CD4-positive, alpha-beta T cell treated with Interleukin-15 for 4 hours (primary cell): ENCODE results near the gene ASB7.
"Not testable (repeated sequence)": the region's sequence is repeated elsewhere in the genome, so short reads cannot be mapped to it uniquely, and the experiment has no call there.

Experiments used
- DNase-seq: peaks from one replicate; pipeline ENCODE4 v3.0.0-alpha.2; 2020; ENCODE audit warnings: low spot score

The ASB7 gene

DNA sequence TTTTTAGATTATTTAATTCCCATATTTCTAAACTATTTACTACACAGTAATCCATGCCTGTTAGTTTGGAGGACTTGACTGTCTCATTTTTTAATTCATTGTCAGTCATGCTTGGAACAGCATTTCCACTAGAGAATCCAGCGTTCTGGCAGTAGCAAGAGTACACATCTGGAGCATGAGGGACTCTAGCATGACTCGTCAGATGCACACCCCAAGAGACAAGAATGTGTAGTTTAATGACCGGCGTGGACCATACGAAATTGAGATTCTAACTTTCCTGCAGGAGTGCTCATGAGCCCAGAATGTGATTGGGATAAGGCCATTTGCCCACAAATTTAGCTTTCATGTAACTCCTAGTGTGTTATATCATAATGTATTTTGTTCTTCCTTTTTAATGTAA is 48.9 kb downstream of the ASB7 start:
- DNase-seq, result no peak

DNA sequence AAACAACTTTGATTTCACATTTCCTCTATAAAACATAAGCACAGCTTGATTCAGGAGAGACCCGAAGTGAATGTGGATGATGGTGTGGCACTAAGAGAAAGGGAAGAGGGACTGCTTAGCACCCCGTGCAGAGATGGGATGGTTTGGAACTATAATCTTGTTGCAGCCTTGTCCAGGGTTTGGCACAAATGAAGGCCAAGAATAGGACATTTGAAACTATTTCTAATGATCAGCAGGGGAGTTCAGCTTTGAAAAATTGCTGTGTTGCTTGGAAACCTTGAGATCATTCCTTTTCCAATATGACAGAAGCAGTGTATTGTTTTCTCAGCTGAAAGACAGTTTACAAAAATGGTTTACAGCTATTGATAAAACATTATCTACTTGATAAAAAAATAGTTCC is 49.7 kb downstream of the ASB7 start:
- no peak for DNase-seq

DNA sequence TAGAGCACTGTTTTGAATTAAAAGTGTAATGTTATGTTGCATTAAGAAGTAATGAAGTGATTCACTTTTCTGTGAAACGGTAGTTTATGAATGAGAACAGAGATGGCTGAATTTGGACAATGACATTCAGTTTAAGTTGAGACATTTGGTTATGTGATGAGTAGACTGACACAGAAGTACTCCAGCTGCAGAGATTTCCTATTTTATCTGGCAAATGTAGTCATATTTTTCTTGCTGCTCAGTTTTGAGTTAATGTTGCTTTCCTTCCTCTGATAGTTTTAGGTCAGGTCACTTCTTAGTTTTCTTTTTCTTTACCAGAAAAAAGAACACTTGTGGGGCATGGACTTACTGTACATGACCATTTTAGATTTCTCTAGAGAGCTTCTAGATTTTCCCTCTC is 51.2 kb downstream of the ASB7 start:
- no peak for DNase-seq

DNA sequence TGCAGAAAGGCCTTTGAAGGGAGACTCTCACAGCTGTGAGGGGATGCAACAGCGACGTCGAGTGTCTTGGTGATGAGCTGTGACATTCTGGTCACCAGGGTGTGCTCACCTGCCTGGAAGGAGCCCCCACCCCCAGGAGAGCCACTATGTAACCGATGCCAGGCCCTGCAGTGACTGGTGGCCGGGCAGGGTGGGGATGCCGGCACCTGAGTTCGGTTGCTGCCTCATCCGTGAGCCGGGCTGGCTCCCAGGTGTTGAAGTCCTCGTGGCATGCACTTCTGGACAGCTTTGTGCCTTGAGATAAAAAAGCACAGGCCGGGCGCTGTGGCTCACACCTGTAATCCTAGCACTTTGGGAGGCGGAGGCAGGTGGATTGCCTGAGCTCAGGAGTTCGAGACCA is 56.5 kb downstream of the ASB7 start:
- DNase-seq, result no peak

DNA sequence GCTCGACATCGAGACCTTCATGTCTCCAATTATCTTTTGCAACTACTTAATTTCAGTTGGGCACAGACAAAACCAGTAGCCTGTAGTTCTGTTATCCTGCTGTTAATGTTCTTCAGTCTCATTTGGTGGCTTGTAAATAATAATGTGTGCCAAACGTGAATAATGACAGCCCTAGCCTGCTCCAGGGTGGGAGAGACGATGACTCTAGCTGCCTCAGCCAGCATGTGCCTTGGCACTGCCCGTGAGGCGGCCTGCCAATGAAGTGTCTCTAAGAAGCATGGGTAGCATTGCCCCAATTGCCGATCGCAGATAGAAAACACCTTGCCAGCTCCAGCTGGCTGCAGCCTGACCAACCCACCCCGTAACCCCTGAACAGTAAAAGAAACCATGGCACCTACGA is 58.8 kb downstream of the ASB7 start:
- no peak for DNase-seq

DNA sequence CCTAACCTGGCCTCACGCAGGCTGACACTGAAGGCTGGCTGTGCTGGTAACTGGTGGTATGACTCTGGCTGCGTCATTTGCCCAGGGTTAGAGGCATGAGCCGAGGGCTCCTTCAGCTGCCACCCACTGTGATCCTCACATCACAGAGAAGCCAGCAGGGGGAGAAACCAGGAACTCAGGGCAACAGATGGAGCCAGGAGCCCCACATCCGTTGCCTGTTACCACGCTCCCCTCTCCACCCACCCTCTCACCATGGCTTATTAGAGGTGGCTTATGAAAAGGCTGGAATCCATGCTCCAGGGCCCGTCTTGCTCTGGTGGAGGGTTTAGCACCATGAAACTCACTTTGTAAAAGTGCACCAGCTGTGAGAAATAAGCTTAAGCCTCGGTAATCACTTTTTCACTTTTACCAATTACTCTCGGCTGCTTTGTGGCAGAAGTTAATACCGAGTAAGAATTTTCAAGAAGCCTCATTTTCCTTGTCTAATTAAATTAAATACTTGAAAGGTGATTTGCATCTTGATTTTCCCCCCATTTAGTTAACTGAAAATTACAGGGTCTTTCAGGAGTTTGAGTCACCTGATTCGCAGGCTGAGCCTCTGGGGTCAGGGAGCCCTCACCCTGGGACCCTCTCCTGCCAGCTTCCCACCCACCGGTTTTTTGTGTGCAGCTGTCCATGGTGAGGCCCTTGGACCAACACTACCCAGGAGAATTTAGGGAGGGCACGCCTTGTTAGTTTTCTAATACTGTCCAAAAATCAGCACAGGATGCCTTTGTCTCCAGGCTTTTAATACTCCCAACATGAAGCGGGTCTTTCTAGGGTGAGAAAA is 60.9 kb downstream of the ASB7 start:
- DNase-seq, result no peak

DNA sequence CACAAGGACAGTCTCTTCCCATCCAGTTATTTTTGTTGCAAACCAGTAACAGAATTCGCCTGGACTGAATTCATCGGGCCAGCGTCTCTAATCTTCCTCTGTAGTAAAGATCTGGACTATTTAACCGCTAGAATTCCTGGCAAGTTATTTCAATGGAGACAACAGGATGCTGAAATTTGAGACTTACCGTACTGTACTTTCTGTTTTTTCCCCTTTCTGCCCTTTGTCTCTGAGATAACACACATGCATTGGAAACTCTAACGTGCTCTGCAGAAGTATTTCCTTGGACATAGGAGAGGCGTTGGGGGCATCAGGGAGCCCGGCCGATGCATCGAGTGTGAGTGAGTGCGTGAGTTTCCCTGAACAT is 61.5 kb downstream of the ASB7 start:
- no peak for DNase-seq

DNA sequence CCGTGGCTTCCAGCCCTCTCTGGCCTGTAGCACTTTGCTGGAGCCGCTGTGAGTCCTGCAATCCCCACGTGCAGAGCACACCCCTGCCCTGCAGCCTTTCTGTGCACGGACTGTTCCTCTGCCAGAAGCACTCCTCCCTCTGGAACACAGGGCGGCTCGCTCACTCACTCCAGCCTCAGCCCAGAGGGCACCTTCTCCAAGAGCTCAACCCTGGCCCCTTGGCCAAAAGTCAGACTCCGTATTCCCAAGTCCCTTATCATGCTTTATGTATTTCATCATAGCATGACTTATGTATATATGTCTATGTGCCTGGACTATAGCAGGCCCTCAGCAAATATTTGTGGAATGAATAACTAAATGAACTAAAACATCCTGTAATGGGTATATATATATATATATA is 63.2 kb downstream of the ASB7 start:
- DNase-seq, result no peak

DNA sequence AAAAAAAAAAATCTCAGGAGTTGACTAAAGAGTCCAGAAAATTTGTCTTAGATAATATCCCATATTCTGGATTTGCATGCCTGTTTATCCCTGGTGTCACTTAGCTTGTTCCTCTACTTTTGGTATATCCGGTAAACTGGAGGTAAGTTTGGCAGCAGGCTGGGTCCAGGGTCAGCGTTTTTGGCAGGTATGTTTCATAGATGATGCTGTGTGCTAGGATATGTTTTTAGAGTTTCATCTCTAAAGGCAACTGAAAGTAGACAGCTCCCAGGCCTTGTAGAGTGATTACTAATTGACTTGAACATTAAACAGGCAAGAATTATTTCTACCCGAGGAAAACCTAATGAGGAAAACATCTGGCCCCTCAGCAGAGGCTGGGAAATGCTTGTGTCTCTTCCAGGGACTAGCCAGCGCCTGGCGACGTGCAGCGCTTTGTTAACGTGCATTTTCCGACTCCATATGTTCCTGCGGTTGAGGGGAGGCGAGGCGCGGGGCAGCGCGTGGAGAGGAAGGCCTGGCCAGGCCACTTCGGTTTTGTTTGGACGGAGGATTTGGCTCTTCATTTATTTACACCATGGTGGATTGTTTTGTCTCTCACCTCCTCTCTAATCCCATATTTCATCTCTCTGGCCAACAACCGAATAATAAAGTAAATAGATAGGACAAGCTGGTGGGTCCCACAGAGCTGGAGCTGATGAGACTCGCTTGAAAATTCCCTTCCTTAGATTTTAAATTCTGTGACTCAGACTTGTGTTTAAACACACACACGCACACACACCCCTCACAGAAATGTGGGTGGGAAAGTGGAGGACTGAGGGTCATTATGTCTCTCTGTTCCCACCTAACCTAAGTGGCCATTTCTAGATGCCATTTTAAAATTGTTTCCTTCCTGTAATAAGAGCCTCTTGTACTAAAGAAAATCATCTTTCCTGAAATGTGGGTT is 65.3 kb downstream of the ASB7 start:
- DNase-seq, result no peak

DNA sequence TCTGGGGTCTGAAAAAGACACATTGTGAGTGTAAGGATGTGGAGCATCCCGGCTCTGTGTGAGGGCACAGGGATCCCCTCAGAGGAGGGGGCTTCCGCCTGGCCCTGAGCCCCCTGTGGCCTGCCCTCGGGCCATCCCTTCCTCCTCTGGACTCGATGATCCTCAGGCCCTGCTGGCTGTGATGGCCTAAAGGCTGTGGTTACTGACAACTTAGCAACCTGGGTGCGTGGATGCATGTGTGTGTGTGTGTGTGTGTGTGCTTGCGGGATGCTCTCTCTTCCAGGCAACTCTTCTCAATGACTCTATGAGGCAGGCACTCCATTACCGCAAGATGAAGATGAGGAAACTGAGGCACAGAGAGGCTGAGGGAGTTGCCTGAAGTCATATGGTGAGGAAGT is 66.0 kb downstream of the ASB7 start:
- no peak for DNase-seq

DNA sequence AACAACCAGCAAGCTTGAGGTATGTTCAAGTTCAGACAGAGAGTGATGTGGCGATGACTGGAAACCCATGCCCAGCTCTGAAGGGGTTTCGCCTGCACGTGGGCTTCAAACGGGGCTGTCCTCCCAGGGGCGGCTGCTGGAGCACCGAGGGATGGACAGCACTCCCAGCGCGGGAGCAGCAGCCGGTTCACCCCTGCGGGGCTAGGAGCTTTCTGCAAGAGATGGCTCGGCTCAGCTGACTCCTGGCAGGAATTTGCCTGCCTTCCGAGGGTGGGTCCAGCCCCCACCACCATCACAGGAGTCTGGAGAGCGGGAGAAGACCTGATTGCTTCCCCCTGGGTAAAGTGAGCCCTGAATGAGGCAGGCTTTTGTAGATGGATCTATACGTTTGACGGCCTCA is 66.9 kb downstream of the ASB7 start:
- no peak for DNase-seq

DNA sequence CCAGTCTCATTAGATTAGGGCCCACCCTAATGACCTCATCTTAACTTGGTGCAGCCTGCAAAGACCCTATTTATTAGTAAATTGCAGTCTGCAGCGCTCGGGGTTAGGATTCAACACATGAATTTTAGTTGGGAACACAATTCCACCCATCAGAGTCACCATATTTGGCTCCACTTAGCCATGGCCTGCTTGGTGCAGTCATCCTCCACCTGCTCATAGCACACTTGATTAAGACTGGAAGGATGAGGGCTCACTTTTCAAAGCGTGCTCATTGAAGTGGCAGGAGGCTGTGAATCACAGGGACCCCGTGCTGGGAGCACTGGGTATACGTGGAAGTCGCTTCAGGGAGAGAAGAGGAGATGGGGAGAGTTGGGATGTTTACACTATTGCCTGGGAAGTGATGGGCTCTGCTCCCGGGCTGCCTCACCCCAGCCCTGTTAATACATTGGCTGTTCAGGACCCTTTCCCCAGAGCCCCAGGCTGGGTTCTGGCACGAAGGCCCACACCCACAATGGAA is 68.2 kb downstream of the ASB7 start:
- DNase-seq, result no peak

DNA sequence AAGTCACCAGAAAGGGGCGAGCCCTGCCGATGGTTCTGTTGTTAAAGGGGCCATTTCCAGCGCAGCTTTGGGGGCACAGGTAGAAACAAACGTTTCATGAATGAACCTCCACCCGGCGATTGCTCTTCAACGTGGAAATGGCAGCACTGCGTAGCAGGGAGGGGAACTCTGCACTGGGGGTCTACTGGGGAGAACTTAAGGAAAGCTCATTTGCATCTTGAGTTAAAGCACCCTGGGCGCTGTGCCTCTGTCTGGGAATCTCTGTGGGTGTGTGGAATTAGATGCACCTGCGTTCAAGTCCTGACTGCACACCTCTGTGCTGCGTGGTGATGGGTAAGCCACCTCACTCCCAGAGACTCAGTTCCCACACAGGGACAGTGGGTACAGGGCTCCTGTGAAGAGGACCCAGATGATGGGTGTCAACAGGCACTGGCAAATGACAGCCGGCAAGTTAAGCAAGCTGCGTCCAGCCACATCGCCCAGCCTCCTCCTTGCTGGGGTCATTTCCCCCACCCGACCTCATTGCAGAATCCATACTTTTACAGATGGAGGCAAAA is 68.8 kb downstream of the ASB7 start:
- DNase-seq, result no peak

DNA sequence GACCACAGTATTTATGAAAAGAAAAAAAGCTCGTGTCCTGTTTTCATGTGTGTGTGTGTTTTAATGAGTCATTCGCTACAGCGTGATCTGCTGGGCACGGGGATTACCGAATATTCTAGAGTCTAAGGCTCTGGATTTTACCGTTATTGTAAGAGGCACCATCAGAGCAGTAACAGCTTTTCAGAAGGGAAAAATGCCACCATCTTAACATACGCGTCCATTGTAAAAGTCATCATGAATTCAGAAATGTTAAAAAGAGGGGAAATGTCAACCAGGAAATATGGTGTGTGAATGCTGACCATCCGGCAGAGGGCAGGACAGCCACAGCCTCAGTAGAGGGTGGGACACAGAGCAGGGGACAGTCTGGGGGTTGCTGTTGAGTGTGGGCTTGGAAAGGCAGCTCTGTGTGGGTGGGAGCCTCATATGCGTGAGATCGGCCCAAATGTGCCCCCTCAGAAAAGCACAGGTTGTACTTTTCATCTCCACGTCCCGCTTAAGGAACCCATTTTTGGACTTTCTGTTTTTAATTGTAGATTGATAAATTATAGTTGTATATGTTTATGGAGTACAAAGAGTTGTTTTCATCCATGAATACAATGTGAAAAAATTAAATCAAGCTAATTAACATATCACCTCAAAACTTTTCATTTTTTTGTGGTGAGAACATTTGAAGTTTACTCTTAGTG is 69.6 kb downstream of the ASB7 start:
- no peak for DNase-seq

DNA sequence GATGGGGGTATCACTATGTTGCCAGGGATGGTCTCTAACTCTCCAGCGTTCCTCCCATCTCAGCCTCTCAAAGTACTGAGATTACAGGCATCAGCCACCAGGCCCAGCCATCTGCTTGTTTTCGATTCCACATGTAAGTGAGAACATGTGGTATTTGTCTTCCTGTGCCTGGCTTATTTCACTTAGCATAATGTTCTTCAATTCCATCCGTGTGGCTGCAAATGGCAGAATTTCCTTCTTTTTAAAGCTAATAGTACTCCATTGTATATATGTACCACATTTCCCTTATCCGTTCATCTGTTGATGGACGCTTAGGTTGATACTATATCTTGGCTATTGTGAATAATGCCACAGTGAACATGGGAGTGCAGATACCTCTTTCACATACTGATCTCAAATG is 70.6 kb downstream of the ASB7 start:
- DNase-seq, result no peak

DNA sequence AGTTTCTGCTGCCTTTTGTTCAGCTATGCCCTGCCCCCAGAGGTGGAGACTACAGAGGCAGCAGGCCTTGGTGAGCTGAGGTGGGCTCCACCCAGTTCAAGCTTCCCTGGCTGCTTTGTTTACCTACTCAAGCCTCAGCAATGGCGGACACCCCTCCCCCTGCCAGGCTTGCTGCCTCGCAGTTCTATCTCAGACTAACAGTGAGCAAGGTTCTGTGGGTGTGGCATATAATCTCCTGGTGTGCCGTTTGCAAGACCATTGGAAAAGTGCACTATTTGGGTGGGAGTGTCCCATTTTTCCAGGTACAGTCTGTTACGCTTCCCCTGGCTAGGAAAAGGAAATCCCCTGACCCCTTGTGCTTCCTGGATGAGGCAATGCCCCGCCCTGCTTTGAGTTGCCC is 76.8 kb downstream of the ASB7 start:
- not testable (repeated sequence) for DNase-seq

DNA sequence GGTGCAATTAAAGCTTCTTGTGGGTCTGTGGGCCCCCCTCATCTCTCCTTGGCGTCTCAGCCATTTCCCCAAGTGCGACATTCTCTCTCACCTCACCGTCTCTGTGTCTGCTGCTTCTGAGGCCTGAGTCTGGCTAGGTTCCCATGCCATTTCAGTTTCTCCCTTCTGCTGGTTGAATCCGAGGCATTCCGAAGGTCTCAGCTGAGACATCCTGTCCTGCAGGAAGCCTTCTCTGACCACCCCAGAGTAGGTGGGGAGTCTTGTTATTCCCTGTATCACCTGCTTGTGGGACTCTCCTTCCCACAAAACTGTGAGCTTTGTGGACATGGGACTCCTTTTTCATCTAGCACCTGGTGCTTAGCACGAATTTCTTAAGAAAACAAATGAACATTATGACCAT is 78.3 kb downstream of the ASB7 start:
- no peak for DNase-seq

DNA sequence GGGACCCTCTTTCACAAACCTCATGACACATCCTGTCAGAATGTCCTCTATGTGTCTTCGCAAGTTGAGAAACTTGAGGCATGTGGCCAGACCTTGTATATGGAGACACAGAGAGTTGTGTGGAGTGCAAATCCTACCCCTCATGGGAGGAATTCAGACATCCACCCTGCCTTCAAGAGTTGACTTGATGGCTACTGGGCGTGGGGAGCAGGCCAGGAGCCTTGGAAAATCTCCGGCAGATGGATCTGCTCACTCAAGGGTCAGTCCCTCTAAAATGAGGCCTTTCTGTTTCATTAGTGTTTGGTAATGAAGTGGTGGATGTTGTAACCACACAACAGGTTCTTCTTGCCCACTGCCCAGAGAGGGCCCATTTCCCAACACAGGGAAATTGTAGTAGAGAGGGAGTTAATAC is 79.0 kb downstream of the ASB7 start:
- DNase-seq, result no peak

DNA sequence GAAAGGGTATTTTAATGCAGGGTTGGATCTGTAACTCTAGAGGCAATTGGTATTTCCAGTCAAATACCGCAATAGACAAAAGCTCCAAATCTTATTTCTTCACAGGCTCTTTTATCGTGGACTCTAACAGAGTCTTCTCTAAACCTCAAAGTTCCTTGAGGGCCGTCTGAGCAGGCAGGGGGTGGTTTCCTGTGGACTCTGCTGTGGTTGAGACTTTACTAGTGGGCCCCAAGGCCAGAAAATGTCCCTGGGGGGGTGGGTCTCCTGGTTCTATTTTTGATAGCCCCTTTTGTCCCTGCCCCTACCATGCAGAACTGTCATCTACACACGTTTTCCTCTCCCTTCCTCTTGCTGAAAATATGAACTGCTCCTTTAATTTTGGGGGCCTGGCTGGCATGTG is 80.1 kb downstream of the ASB7 start:
- no peak for DNase-seq

DNA sequence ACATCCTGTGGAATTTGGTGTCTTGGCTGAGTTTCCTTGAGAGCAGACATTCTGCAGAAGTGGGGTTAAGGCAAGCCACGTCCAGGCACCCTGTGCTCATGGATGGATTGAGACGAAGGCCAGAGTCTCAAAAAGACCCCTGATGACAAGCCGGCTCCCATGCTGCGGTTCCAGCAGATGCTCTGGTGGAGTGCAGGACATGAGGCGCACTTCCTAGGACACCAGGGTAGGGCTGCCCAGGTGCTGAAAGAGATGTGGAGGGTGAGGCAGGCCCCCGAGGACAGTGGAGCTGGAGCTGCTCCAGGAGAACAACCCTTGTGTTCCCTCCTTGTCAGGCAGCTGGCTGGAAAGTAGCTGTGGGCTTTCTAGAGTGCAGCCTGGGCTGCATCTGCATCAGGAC is 81.0 kb downstream of the ASB7 start:
- no peak for DNase-seq

DNA sequence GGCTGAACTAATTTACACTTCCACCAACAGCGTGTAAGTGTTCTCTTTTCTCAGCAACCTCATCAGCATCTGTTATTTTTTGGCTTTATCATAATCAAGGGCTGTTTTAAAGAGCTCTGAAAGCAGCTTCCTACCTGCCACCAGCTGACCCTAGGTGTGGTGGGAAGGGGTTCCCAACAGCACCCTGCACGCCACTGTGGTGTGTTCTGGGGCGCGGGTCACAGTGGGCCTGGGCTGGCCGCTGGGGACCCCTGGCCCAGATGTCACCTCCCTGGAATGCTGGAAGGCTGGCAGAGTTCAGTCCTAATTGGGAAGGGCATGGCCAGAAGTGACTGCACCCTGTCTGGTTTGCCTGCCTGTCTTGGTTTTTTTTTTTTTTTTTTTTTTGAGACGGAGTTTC is 82.2 kb downstream of the ASB7 start:
- DNase-seq, result no peak

DNA sequence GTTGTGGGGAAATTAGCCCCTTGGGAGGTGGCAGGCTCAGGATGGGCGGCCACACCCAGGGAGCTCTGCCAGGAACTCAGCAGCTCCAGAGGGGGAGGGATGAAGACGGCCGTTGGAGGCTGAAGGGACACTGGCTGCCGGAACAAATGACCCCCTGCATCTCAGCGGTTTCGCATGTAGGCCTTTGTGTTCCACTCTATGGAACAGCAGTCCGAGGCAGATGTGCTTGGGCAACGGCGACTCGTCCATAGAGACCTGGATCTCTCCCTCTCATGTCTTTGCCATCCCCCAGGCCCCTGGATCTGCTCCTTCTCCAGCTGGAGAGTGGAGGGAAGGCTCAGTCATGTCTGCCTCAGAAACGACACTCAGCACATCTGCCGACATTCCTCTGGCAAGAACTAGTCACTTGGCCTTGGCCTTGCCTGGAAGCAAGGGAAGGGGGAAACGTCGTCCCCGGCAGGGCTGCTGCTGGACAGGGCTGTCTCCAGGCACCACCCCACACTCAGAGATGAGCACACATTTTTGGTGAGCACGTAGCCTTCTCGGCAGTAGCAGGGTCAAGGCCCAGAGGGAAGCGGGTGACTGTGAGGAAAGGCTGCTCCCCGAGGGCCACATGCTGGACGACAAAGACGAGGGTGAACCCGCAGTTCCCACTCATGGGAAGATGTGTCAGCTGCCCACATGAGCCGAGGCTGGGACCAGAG is 83.8 kb downstream of the ASB7 start:
- no peak for DNase-seq
